ENCODE results near the gene KLHDC4. TPM values are rescaled to one million over a fixed set of nuclear protein-coding genes. Genes with fewer than 3 reads are reported as not detected.

The KLHDC4 gene
- total RNA-seq, 6 experiments from 2014 or later: 11.6 to 22.7 (median 14.4) TPM

DNA sequence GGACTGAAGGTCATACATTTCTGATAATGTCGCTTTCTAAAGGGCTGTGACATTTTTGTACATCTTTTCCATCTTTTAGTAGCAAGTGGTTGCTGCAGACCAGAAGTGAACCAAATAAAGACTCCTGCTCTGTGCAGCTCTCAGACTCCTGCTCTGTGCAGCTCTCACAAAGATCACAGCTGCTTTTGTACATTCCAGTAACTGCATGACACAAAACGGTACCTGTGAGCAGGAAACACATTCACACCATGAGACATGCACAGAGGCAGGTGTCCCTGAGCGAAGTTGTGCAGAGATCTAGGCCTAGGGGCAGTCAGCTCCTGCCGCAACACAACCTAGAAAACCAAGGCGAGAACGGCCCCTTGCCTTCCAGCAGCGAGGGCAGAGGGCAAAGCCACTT, 67.5 kb downstream of the KLHDC4 start:
- DNase-seq (no peak), ATAC-seq (no peak)
- Histone ChIP-seq H3K4me3 (no peak overlapping the region), H3K27ac (no peak overlapping the region), H3K4me1 (no peaks in the 10 kb centered on the region), H3K9me3 (no peaks in the 10 kb centered on the region), H3K27me3 (no peaks in the 10 kb centered on the region), H3K36me3 (no peaks in the 10 kb centered on the region)
- no peak for TF ChIP-seq POLR2A (IDR thresholded peaks at IDR 0.05)
- TF ChIP-seq, protein P1, sequence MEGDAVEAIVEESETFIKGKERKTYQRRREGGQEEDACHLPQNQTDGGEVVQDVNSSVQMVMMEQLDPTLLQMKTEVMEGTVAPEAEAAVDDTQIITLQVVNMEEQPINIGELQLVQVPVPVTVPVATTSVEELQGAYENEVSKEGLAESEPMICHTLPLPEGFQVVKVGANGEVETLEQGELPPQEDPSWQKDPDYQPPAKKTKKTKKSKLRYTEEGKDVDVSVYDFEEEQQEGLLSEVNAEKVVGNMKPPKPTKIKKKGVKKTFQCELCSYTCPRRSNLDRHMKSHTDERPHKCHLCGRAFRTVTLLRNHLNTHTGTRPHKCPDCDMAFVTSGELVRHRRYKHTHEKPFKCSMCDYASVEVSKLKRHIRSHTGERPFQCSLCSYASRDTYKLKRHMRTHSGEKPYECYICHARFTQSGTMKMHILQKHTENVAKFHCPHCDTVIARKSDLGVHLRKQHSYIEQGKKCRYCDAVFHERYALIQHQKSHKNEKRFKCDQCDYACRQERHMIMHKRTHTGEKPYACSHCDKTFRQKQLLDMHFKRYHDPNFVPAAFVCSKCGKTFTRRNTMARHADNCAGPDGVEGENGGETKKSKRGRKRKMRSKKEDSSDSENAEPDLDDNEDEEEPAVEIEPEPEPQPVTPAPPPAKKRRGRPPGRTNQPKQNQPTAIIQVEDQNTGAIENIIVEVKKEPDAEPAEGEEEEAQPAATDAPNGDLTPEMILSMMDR (IDR thresholded peaks at IDR 0.05): no peak
- WGBS (ENCODE audit: insufficient coverage, low coverage, low lambda C conversion rate, missing lambda C conversion rate): 90% methylated on average over 5 of the region's 7 CpGs
- intact Hi-C loops (cut with DNase I): no loop called here

DNA sequence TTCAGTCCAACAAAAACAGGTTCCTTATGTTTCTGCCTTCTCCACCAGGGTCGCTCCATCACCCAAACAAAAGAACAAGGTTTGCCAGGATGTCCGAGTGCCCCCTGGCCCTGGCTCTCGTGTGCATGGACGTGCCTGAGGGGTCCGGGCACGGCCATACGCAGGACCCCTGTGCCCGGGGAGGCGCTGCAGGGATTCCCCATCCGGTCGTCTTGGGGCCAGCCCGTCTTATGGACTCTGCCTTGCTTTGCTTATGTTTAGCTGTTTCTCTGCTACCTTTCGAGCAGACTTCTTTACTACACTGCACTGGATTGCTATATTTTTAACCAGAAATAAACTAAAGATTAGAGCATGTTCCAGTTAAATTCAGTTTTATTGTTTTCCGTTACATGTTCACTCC, 68.0 kb downstream of the KLHDC4 start:
- ATAC-seq: no peak
- WGBS (ENCODE audit: insufficient coverage, low coverage, low lambda C conversion rate, missing lambda C conversion rate): 87% methylated on average over 4 of the region's 14 CpGs
- TF ChIP-seq POLR2A (IDR thresholded peaks at IDR 0.05): no peak
- TF ChIP-seq, protein P1 (IDR thresholded peaks at IDR 0.05): no peak

DNA sequence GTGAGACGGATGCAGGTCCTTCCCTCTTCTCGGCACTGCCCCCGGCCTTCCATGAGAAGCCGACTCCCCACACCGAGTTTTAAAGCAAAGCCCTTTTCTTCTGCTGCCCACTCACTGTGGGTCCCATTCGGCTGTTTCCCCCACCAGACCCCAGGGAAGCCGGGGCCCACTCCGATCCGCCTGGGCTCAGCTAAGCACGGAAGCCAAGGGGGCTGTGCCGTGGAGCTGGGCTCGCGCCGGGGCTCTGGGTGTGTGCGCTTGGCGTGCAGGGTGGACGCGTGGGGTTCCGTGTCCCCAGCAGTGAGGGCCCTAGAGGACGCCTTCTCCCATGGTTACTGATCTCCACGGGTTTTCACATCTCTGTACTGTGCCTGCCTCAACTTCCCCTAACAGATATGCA, 68.5 kb downstream of the KLHDC4 start:
- ATAC-seq (no peak), DNase-seq (no peak)
- H3K4me3 ChIP-seq: no peak overlapping the region
- H3K27me3 ChIP-seq: no peaks in the 10 kb centered on the region
- no peaks in the 10 kb centered on the region for H3K9me3 ChIP-seq
- no CpG with 5 or more reads among the region's 21 CpGs for WGBS (ENCODE audit: insufficient coverage, low coverage, low lambda C conversion rate, missing lambda C conversion rate)
- H3K27ac ChIP-seq: no peak overlapping the region
- intact Hi-C loops (cut with DNase I): no loop called here
- no peaks in the 10 kb centered on the region for H3K36me3 ChIP-seq
- H3K4me1 ChIP-seq: no peaks in the 10 kb centered on the region
- TF ChIP-seq, protein P1 (IDR thresholded peaks at IDR 0.05): no peak
- TF ChIP-seq POLR2A (IDR thresholded peaks at IDR 0.05): no peak

More for the DNA sequence above, 68.0 kb downstream of the KLHDC4 start:
- H3K27me3 ChIP-seq: no peaks in the 10 kb centered on the region
- intact Hi-C loops (cut with DNase I): no loop called here
- H3K36me3 ChIP-seq: no peaks in the 10 kb centered on the region
- H3K4me1 ChIP-seq: no peaks in the 10 kb centered on the region
- no peak for DNase-seq
- H3K27ac ChIP-seq: no peak overlapping the region
- no peaks in the 10 kb centered on the region for H3K9me3 ChIP-seq
- no peak overlapping the region for H3K4me3 ChIP-seq

DNA sequence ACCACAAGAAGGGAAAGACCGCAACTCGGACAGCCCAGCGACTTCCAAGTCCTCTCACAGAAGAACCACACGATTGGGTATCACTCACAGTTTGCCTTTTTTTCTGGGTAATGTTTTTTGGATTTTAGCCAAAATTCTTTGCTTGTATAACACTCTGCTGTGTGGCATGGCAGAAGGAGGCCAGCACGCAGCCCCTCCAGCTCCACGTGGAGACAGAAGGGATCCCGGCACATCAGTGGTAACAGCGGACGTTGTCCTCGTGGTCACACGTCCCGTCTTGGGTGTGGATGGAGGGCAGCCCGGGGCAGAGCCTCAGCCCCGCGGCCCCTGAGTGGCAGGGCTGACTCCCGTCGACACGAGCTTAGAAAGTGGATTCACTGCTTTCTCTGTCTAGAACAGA, 69.1 kb downstream of the KLHDC4 start:
- WGBS (ENCODE audit: insufficient coverage, low coverage, low lambda C conversion rate, missing lambda C conversion rate): 76% methylated on average over 3 of the region's 18 CpGs
- H3K4me3 ChIP-seq: no peak overlapping the region
- no peaks in the 10 kb centered on the region for H3K9me3 ChIP-seq
- ATAC-seq: no peak
- H3K4me1 ChIP-seq: no peaks in the 10 kb centered on the region
- no peak for DNase-seq
- no peak overlapping the region for H3K27ac ChIP-seq
- H3K36me3 ChIP-seq: no peaks in the 10 kb centered on the region
- TF ChIP-seq, protein P1 (IDR thresholded peaks at IDR 0.05): no peak
- no peak for TF ChIP-seq POLR2A (IDR thresholded peaks at IDR 0.05)
- no peaks in the 10 kb centered on the region for H3K27me3 ChIP-seq
- intact Hi-C loops (cut with DNase I): no loop called here

DNA sequence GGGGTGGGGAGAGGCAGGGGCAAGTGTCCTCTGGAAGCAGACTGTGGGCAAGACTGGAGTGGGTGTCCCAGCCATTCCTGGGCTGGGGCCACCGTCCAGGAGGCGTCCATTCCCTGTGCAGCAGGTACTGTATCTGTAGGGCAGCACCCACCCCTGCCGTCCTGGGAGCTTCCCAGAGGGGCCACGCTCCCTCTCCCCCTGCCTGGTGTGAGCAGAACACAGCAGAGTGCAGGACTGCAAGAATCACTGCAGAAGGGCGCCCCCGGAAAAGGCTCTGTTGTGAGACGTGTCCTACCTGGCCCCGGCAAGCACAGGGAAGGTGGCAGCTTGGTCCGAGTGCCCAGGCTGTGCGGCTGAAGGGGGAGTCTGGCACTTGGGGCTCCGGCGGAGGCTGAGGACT, 70.3 kb downstream of the KLHDC4 start:
- Histone ChIP-seq H3K4me1 (no peaks in the 10 kb centered on the region), H3K4me3 (no peak overlapping the region), H3K36me3 (no peaks in the 10 kb centered on the region), H3K9me3 (no peaks in the 10 kb centered on the region), H3K27ac (no peak overlapping the region), H3K27me3 (no peaks in the 10 kb centered on the region)
- no peak for ATAC-seq
- TF ChIP-seq, protein P1 (IDR thresholded peaks at IDR 0.05): no peak
- TF ChIP-seq POLR2A (IDR thresholded peaks at IDR 0.05): no peak
- WGBS (ENCODE audit: insufficient coverage, low coverage, low lambda C conversion rate, missing lambda C conversion rate): no CpG with 5 or more reads among the region's 12 CpGs
- intact Hi-C loops (cut with DNase I): no loop called here
- no peak for DNase-seq
